GM18526 (cell line): ENCODE measurements around the gene SAMD4B.

ENCODE experiments used
- POLR2A ChIP-seq: IDR thresholded peaks from 3 replicates; pipeline ENCODE4 v1.6.1; 2011; ENCODE audit not compliant: insufficient read length; ENCODE audit errors: extremely low read depth

The SAMD4B gene

DNA sequence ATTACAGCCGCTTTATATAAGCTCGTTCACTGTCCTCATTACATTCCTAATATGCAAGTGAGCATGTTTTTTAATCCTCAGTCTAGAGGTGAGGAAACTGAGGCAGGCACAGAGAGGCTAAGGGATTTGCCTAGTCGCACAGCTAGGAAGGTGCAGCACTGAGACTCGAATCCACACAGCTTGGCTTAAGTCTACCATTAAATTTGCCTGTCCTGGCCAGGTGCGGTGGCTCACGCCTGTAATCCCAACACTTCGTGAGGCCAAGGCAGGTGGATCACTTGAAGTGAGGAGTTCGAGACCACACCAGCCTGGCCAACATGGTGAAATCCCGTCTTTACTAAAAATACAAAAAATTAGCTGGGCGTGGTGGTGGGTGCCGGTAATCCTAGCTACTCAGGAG, 85.5 kb downstream of the SAMD4B start:
- TF ChIP-seq POLR2A, result no peak

DNA sequence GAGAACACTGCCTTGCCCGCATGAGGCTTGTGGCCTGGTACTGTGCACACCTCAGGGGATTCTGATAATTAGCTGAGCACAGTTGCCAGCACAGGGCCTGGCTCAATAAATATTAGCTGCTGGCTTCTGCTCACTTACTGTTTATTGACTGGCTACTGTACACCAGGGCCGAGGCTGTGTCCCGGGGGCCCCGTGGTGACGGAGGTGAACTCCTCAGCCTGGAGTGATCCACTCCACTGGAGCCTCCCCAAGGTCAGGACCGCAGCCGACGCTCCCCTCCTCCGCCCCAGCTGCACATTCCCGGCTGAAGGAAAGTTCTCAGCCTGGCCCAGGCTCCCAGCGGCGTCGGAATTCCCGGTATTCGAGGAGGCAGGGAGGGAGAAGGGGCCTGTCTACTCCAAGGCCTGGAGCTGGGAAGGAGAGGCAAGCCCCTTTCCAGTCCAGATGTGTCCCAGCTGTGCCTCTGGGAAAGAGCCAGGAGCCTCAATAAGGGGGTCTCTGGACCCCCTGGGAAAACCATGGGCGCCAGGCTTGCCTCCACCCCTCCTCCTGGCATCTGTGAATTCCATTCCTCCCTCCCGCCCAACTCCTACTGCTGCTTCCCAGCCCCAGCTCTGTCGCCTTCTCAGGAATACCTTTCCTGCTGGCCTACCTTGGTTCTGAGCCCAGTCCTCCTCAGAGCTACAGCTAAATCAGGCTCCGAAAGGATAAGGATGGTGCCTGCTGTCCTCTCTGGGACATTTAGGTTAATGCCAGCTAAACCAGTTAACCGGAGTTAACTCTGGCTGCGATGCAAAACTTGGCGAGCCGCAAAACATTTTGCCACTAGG, 86.3 kb downstream of the SAMD4B start:
- TF ChIP-seq POLR2A, result no peak

- TF ChIP-seq POLR2A, result peak; percentile 16
Measured at GRCh38 chr19:39430675-39431593, 88.7 kb downstream of the SAMD4B start.

DNA sequence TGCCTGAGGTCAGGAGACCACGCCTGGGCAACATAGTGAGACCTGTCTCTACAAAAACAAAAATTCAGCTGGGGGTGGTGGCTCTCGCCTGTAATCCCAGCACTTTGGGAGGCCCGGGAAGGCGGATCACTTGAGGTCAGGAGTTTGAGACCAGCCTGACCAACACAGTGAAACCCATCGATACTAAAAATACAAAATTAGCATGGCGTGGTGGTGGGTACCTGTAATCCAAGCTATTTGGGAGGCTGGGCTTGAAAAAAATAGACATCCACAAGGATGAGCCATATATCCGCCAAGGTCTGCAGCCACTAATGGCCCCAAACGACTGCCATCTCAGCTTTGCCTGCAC, 90.4 kb downstream of the SAMD4B start:
- no peak for TF ChIP-seq POLR2A

DNA sequence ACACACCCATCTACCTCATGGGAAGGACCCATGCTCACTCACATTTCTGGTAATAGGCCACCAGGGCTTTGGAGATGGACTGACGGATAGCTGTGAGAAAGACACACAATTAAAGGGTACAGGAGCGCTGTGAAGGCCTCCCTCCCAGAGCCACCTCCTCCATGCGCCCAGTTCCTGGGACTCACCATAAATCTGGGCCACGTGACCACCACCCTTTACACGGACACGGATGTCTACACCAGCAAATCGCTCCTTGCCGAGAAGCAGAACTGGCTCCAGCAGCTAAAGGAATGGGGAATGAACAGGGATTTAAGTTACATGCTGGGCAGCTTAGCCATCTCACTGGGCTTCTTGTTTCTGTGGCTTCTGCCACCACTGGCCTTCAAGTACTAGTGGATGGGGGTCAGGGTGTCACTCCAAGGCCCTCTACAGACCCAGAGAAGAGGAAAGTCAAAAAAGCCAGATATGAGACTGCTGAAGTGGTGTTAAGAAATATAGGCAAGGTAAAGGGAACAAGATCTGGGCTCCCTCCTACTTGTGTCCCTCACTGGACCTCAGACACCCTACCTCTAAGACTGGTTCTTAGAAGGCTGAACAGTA, 91.4 kb downstream of the SAMD4B start:
- TF ChIP-seq POLR2A, result no peak

DNA sequence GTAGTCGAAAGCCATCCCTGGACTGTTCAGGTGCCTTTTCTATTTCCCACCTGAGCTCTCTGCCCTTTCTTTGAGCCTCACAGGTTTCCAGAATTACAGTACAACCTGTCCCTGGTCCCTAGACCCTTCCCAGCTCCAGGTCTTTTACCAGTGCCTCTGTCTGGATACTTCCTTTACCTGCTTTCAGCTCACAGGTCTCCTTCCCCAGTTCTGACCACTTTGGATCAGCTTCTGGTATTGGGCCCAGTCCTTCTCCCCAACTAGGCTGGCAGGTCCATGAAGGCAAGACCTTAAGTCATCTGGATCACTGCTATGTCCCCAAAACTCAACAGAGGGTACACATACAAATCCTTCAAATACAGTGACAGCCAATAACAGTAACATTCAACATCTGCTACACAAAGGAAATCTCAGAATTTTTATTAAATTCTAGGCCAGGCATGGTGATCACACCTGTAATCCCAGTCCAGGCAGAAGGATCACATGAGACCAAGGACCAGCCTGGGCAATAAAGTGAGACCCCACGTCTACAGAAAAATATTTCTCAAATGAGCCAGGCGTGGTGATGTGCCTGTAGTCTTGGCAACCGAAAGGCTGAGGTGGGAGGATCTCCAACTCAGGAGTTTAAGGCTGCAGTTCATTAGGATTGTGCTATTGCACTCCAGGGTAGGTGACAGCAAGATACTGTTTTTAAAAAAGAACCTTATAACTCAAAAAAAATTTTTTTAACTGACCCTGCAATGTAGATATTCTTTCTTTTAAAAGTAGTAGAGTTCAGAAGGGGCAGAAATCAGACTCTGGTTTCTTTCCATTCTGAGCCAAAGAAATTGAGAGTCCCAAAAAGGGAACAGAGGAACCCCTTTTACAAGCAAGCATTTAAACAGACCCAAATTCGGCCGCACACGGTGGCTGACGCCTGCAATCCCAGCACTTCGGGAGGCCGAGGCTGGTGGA, 92.2 kb downstream of the SAMD4B start:
- TF ChIP-seq POLR2A, result no peak
